Osteoblast (primary cell): ENCODE measurements around the gene CRIM1. TPM values are rescaled to one million over a fixed set of nuclear protein-coding genes. Genes with fewer than 3 reads are reported as not detected.

Experiments used
- DNase-seq: peaks from one replicate; pipeline ENCODE4 v3.0.0; 2011; ENCODE audit warnings: low spot score, mixed read lengths; ENCODE audit not compliant: insufficient read length; ENCODE audit errors: missing footprints
- H2AFZ ChIP-seq: 2 replicates; pipeline ENCODE4 v1.6.0; 2011; ENCODE audit warnings: mild to moderate bottlenecking, low read length
- H3K27ac ChIP-seq: 2 replicates; pipeline ENCODE4 v1.5.1; 2011; ENCODE audit warnings: mild to moderate bottlenecking, low read depth, low read length, moderate library complexity
- H3K27me3 ChIP-seq: 2 replicates; pipeline ENCODE4 v1.6.0; 2012; ENCODE audit warnings: mild to moderate bottlenecking, control low read depth, inconsistent platforms, low read length, moderate library complexity; ENCODE audit not compliant: insufficient read depth
- H3K36me3 ChIP-seq: 2 replicates; pipeline ENCODE4 v1.5.1; 2011; ENCODE audit warnings: mild to moderate bottlenecking, low read length, control low read depth, moderate library complexity; ENCODE audit not compliant: insufficient read depth
- H3K4me1 ChIP-seq: 2 replicates; pipeline ENCODE4 v1.5.1; 2011; ENCODE audit warnings: mild to moderate bottlenecking, low read length, control low read depth, moderate library complexity; ENCODE audit not compliant: insufficient read depth
- H3K4me2 ChIP-seq: 2 replicates; pipeline ENCODE4 v1.6.0; 2011; ENCODE audit warnings: mild to moderate bottlenecking, low read length; ENCODE audit not compliant: insufficient read depth
- H3K4me3 ChIP-seq: fragments of 200-600 bp; sonication (generic); 3 replicates; pipeline ENCODE4 v1.5.1; 2012; ENCODE audit warnings: mild to moderate bottlenecking, low read length, inconsistent platforms; ENCODE audit not compliant: insufficient read depth
- H3K79me2 ChIP-seq: 2 replicates; pipeline ENCODE4 v1.6.0; 2012; ENCODE audit warnings: mild to moderate bottlenecking, low read length, control low read depth, inconsistent platforms; ENCODE audit not compliant: insufficient read depth
- H3K9me3 ChIP-seq: 2 replicates; pipeline ENCODE4 v1.5.1; 2011; ENCODE audit warnings: low read depth, low read length, control low read depth
- H4K20me1 ChIP-seq: 2 replicates; pipeline ENCODE4 v1.6.0; 2012; ENCODE audit warnings: mild to moderate bottlenecking, low read length, control low read depth; ENCODE audit not compliant: insufficient read depth
- total RNA-seq: library from RNA; depleted of rRNA; stranded (reverse); fragments of >200 nt; gene quantifications from 2 replicates; pipeline ENCODE4 v1.2.3, GENCODE V29; 2012
- TF ChIP-seq, protein P1 (sequence below): IDR thresholded peaks from 2 replicates; pipeline ENCODE4 v1.5.1; 2011; ENCODE audit warnings: mild to moderate bottlenecking, low read depth, low read length, moderate library complexity; ENCODE audit errors: extremely low read depth

Gene CRIM1
- total RNA-seq, 1 donor, result 362 TPM

DNA sequence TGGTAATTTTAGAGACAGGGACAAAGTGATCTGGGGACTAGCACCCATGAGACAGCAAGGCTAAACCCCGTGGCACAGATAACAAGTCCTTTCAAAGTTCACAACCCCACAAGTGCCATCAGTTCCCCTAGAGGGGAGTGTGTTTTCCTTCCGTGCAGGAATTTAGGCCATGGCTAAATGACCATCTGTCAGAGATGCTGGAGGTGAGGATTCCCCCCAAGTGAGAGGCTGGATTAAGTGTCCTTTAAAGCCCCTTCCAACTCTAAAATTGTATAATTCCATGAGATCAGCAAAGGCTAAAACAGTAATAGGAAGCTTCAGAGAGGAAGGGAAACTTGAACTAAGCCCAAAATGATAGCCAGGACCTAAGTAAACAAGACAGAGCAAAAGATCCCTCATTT, 233.7 kb downstream of the CRIM1 start:
- no peak overlapping the region for H3K4me2 ChIP-seq
- H3K79me2 ChIP-seq, result peaks cover 95% of the 10 kb centered on the region
- peaks cover 4% of the 10 kb centered on the region for H4K20me1 ChIP-seq
- H3K36me3 ChIP-seq, result peaks cover 36% of the 10 kb centered on the region
- no peaks in the 10 kb centered on the region for H3K27me3 ChIP-seq
- H2AFZ ChIP-seq, result no peak overlapping the region
- no peaks in the 10 kb centered on the region for H3K4me1 ChIP-seq
- DNase-seq, result no peak
- no peaks in the 10 kb centered on the region for H3K9me3 ChIP-seq
- no peak overlapping the region for H3K4me3 ChIP-seq
- H3K27ac ChIP-seq, result no peak overlapping the region
- TF ChIP-seq, protein P1, sequence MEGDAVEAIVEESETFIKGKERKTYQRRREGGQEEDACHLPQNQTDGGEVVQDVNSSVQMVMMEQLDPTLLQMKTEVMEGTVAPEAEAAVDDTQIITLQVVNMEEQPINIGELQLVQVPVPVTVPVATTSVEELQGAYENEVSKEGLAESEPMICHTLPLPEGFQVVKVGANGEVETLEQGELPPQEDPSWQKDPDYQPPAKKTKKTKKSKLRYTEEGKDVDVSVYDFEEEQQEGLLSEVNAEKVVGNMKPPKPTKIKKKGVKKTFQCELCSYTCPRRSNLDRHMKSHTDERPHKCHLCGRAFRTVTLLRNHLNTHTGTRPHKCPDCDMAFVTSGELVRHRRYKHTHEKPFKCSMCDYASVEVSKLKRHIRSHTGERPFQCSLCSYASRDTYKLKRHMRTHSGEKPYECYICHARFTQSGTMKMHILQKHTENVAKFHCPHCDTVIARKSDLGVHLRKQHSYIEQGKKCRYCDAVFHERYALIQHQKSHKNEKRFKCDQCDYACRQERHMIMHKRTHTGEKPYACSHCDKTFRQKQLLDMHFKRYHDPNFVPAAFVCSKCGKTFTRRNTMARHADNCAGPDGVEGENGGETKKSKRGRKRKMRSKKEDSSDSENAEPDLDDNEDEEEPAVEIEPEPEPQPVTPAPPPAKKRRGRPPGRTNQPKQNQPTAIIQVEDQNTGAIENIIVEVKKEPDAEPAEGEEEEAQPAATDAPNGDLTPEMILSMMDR, result no peak

DNA sequence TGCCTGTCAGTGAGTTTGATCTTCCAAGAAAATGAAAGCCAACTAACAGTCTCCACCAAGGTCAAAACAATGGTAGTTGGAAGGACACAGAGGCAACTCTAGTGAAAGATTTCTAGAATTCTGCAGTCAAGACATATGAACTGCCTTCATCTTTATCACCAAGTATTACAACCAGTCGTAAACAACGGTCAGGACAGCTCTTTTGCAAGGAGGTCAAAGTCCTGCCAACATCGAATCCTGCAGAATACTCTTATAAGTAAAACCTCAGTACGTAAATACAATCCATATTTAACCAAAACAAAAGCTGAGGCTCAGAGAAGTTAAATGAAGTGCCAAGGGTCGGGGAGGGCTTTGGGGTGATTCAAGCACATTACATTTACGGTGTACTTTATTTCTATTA, 239.3 kb downstream of the CRIM1 start:
- H3K79me2 ChIP-seq, result peaks cover 79% of the 10 kb centered on the region
- H3K4me1 ChIP-seq, result peaks cover 13% of the 10 kb centered on the region
- no peak overlapping the region for H3K4me3 ChIP-seq
- no peak overlapping the region for H3K27ac ChIP-seq
- peaks cover 11% of the 10 kb centered on the region for H4K20me1 ChIP-seq
- TF ChIP-seq, protein P1, result no peak
- no peak overlapping the region for H3K4me2 ChIP-seq
- no peak for DNase-seq
- no peaks in the 10 kb centered on the region for H3K9me3 ChIP-seq
- H2AFZ ChIP-seq, result no peak overlapping the region
- peaks cover 4% of the 10 kb centered on the region for H3K36me3 ChIP-seq
- H3K27me3 ChIP-seq, result no peaks in the 10 kb centered on the region

- no peak for DNase-seq
- TF ChIP-seq, protein P1, result no peak
- H3K79me2 ChIP-seq, result peaks cover 63% of the 10 kb centered on the region
- peaks cover 4% of the 10 kb centered on the region for H3K36me3 ChIP-seq
- H3K27me3 ChIP-seq, result no peaks in the 10 kb centered on the region
- peaks cover 13% of the 10 kb centered on the region for H3K4me1 ChIP-seq
- no peaks in the 10 kb centered on the region for H3K9me3 ChIP-seq
- H3K4me2 ChIP-seq, result peak overlapping the region; percentile 95
- H3K4me3 ChIP-seq, result peak overlapping the region; percentile 95
- no peak overlapping the region for H2AFZ ChIP-seq
- H3K27ac ChIP-seq, result no peak overlapping the region
- peaks cover 11% of the 10 kb centered on the region for H4K20me1 ChIP-seq
These were observed 240.8 kb downstream of the CRIM1 start for GRCh38 chr2:36596397-36596796.

DNA sequence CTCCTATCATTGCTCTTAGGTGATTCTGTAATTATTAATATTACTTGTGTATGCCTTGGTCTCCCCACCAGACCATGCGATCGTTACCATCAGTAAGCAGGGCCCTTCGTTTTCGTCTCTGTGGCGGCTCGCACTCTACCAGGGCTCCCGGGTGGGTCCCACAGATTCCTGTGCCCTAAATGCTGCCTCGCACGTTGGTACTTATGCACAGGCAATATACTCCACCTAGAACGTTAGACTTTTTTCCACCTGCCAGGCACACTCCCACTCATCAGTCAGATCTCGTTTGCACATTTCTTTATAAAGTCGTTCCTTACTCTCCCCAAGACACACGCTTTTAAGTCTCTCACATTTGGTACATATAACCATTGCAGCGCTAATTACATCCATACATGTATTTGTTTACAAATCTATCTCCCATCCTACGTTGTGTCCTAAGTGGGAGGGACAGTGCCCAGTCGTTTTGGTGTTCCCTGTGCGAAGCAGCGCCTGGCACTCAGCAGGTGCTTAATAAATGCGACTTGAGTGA, 241.5 kb downstream of the CRIM1 start:
- H4K20me1 ChIP-seq, result peaks cover 7% of the 10 kb centered on the region
- H3K79me2 ChIP-seq, result peaks cover 57% of the 10 kb centered on the region
- H3K27ac ChIP-seq, result peak overlapping the region; percentile 71
- H3K4me2 ChIP-seq, result peak overlapping the region; percentile 95
- H3K27me3 ChIP-seq, result no peaks in the 10 kb centered on the region
- DNase-seq, result peak; percentile 80
- H3K9me3 ChIP-seq, result no peaks in the 10 kb centered on the region
- peaks cover 13% of the 10 kb centered on the region for H3K4me1 ChIP-seq
- H3K4me3 ChIP-seq, result peak overlapping the region; percentile 95
- peak overlapping the region; percentile 71 for H2AFZ ChIP-seq
- TF ChIP-seq, protein P1, result no peak
- H3K36me3 ChIP-seq, result peaks cover 4% of the 10 kb centered on the region
